ENCODE data around the gene PMPCA.

DNA sequence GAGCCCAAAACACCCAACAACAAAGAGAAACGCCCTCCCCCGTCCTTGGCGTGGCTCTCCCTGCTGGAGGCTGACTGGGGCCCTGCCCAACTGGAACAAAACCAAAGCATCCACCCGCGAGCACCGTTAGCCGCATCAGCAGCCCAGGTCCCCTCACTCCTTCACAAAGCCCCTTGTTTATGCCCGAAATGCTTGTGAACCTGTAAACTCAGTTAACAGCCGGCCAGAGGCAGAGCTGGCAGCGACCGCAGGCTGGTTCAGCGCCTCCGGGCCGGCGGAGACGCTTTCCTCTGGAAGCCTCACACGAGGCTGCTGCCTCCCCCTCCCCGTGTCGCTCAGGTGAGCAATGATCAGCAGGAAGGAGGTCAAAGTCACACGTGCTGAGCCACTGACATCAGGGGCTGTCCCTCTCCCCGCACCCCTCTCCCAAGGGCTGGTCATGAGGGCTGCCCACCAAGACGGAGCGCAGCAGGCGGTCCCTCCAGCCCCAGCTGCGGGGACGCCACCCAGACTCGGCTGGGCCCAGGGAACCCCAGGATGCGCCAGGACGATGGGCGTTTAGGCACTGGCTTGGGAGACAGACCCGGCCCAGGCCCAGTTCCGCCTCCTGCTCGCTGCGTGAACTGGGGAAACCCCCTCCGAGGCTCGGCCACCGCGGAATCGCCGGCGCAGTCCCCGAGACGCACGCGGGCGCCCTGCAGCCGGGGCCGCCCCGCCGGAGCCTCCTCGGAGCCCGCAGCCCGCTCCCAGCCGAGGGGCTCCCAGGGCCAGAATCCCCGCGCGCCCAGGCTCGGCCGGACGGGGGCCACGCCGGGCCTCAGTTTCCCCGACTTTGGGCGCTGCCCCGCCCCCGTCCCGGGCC is 11.1 kb upstream of the PMPCA start:
- TF ChIP-seq CTBP1 (IDR thresholded peaks at IDR 0.05; ENCODE audit: borderline replicate concordance) (no peak), FOXA1 (IDR thresholded peaks at IDR 0.05) (no peak), ZNF384 (IDR thresholded peaks at IDR 0.05) (no peak), ELF4 (IDR thresholded peaks at IDR 0.05) (no peak), SUZ12 (IDR thresholded peaks at IDR 0.05) (no peak), FOXK2 (IDR thresholded peaks at IDR 0.05) (no peak), SP1 (IDR thresholded peaks at IDR 0.05) (no peak), BHLHE40 (IDR thresholded peaks at IDR 0.05; ENCODE audit: borderline replicate concordance) (no peak), HDGF (IDR thresholded peaks at IDR 0.05; ENCODE audit: borderline replicate concordance) (no peak)

All from HEK293T (cell line).